HUES48 (cell line): ENCODE results near the gene TSC2.
"Not testable (repeated sequence)": the region's sequence is repeated elsewhere in the genome, so short reads cannot be mapped to it uniquely, and the experiment has no call there.

Experiments used
- H3K27ac ChIP-seq: one replicate; pipeline ENCODE4 v1.7.0; 2013; ENCODE audit warnings: low read depth, low read length, inconsistent platforms
- H3K27me3 ChIP-seq: 2 replicates; pipeline ENCODE4 v1.6.1; 2013; ENCODE audit warnings: mild to moderate bottlenecking, low read length; ENCODE audit not compliant: control insufficient read depth, insufficient read depth
- H3K36me3 ChIP-seq: 2 replicates; pipeline ENCODE4 v1.6.1; 2013; ENCODE audit warnings: low read length; ENCODE audit not compliant: control insufficient read depth, insufficient read depth
- H3K4me1 ChIP-seq: 2 replicates; pipeline ENCODE4 v1.6.1; 2013; ENCODE audit warnings: mild to moderate bottlenecking, low read length; ENCODE audit not compliant: control insufficient read depth, insufficient read depth
- H3K4me3 ChIP-seq: 2 replicates; pipeline ENCODE4 v1.5.1; 2013; ENCODE audit warnings: mild to moderate bottlenecking, low read depth, low read length
- H3K9ac ChIP-seq: 2 replicates; pipeline ENCODE4 v1.6.1; 2013; ENCODE audit warnings: mild to moderate bottlenecking, low read depth, low read length, moderate library complexity
- H3K9me3 ChIP-seq: 2 replicates; pipeline ENCODE4 v1.6.1; 2013; ENCODE audit warnings: low read length; ENCODE audit not compliant: control insufficient read depth, insufficient read depth

TSC2 gene

GRCh38 chr16:2003827-2004641, 43.8 kb upstream of the TSC2 start:
- Histone ChIP-seq H3K27ac (peak overlapping the region; percentile 71), H3K9ac (peak overlapping the region; percentile 4; the same call in 1 of the 2 replicates), H3K9me3 (no peaks in the 10 kb centered on the region), H3K27me3 (no peaks in the 10 kb centered on the region), H3K4me1 (peaks cover 23% of the 10 kb centered on the region), H3K4me3 (peak overlapping the region; percentile 23; the same call in 1 of the 2 replicates), H3K36me3 (peaks cover 52% of the 10 kb centered on the region)

- no peaks in the 10 kb centered on the region for H3K9me3 ChIP-seq
- peaks cover 42% of the 10 kb centered on the region for H3K36me3 ChIP-seq
- no peak overlapping the region for H3K4me3 ChIP-seq
- H3K9ac ChIP-seq = no peak overlapping the region
- no peaks in the 10 kb centered on the region for H3K27me3 ChIP-seq
- H3K4me1 ChIP-seq = peaks cover 23% of the 10 kb centered on the region
- H3K27ac ChIP-seq = peak overlapping the region; percentile 71
Measured at GRCh38 chr16:2004795-2005517, 42.8 kb upstream of the TSC2 start.

- no peak overlapping the region for H3K9ac ChIP-seq
- no peaks in the 10 kb centered on the region for H3K27me3 ChIP-seq
- peaks cover 36% of the 10 kb centered on the region for H3K36me3 ChIP-seq
- no peak overlapping the region for H3K27ac ChIP-seq
- H3K4me1 ChIP-seq = peaks cover 27% of the 10 kb centered on the region
- H3K4me3 ChIP-seq = no peak overlapping the region
- H3K9me3 ChIP-seq = no peaks in the 10 kb centered on the region
Measured at GRCh38 chr16:2005646-2006045, 42.1 kb upstream of the TSC2 start.

- Histone ChIP-seq H3K4me3 (no peak overlapping the region), H3K9me3 (no peaks in the 10 kb centered on the region), H3K9ac (no peak overlapping the region), H3K36me3 (peaks cover 29% of the 10 kb centered on the region), H3K27me3 (no peaks in the 10 kb centered on the region), H3K4me1 (peaks cover 27% of the 10 kb centered on the region), H3K27ac (no peak overlapping the region)
Measured at GRCh38 chr16:2006317-2006716, 41.5 kb upstream of the TSC2 start.

- Histone ChIP-seq H3K4me1 (peaks cover 27% of the 10 kb centered on the region), H3K9ac (no peak overlapping the region), H3K27ac (no peak overlapping the region), H3K9me3 (no peaks in the 10 kb centered on the region), H3K36me3 (peaks cover 19% of the 10 kb centered on the region), H3K27me3 (no peaks in the 10 kb centered on the region), H3K4me3 (no peak overlapping the region; the same call in 1 of the 2 replicates)
Measured at GRCh38 chr16:2007081-2007836, 40.5 kb upstream of the TSC2 start.

- Histone ChIP-seq H3K27ac (no peak overlapping the region), H3K36me3 (peaks cover 11% of the 10 kb centered on the region), H3K4me1 (peaks cover 27% of the 10 kb centered on the region), H3K9ac (no peak overlapping the region), H3K4me3 (peak overlapping the region; percentile 88), H3K9me3 (no peaks in the 10 kb centered on the region), H3K27me3 (no peaks in the 10 kb centered on the region)
Measured at GRCh38 chr16:2008009-2008526, 39.7 kb upstream of the TSC2 start.

GRCh38 chr16:2008631-2009163, 39.1 kb upstream of the TSC2 start:
- Histone ChIP-seq H3K27me3 (no peaks in the 10 kb centered on the region), H3K4me3 (peak overlapping the region; percentile 88), H3K9ac (peak overlapping the region; percentile 73; the same call in 1 of the 2 replicates), H3K9me3 (no peaks in the 10 kb centered on the region), H3K4me1 (peaks cover 27% of the 10 kb centered on the region), H3K36me3 (peaks cover 6% of the 10 kb centered on the region), H3K27ac (peak overlapping the region; percentile 69)

- H3K27me3 ChIP-seq = no peaks in the 10 kb centered on the region
- peak overlapping the region; percentile 88 for H3K4me3 ChIP-seq
- no peaks in the 10 kb centered on the region for H3K9me3 ChIP-seq
- peaks cover 25% of the 10 kb centered on the region for H3K4me1 ChIP-seq
- H3K36me3 ChIP-seq = peaks cover 6% of the 10 kb centered on the region
- H3K27ac ChIP-seq = peak overlapping the region; percentile 69
- peak overlapping the region; percentile 73; the same call in 1 of the 2 replicates for H3K9ac ChIP-seq
Measured at GRCh38 chr16:2009164-2009711, 38.5 kb upstream of the TSC2 start.

GRCh38 chr16:2009791-2010510, 37.8 kb upstream of the TSC2 start, which contains the start of gene ZNF598:
Gene ZNF598 (minus strand): TSS chr16:2009821.
- Histone ChIP-seq H3K36me3 (peaks cover 6% of the 10 kb centered on the region), H3K4me3 (peak within 1 kb of the TSS; percentile 95), H3K9me3 (no peaks in the 10 kb centered on the region), H3K9ac (peak within 1 kb of the TSS; percentile 88), H3K27ac (peak within 1 kb of the TSS; percentile 90), H3K4me1 (peaks cover 20% of the 10 kb centered on the region), H3K27me3 (no peaks in the 10 kb centered on the region)

- not testable (repeated sequence) for H3K4me3 ChIP-seq, H3K36me3 ChIP-seq, H3K27ac ChIP-seq, H3K9me3 ChIP-seq, H3K27me3 ChIP-seq, H3K9ac ChIP-seq
- peaks cover 20% of the 10 kb centered on the region for H3K4me1 ChIP-seq
Measured at GRCh38 chr16:2011726-2012125, 36.1 kb upstream of the TSC2 start.
